ENCODE measurements around the gene PI3. TPM values are rescaled to one million over a fixed set of nuclear protein-coding genes. Genes with fewer than 3 reads are reported as not detected.

The PI3 gene
- total RNA-seq, 2 experiments from 2014 or later = not detected

DNA sequence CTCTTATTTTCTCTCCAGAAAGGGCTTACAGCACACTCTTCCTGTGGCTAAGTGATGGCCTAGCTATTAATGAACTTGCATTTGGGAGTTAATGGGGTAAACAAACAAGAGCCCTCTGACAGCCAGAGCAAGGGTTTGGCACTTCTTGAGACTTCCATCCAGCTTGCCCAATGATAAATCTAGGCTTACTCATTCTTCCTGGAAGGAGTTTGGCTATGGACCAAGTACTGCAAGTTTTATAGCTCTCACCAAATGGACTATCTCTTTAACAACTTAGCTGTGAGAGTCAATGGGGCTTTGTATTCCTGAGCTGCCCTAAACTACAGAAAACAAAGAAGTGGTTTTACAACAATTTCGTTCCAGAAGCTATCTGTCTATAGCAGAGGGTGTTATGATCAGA lies 16.7 kb upstream of the PI3 start:
- Mint-ChIP-seq H3K27me3 (peaks cover 25% of the 10 kb centered on the region), H3K4me1 (no peaks in the 10 kb centered on the region), H3K9me3 (peaks cover 4% of the 10 kb centered on the region), H3K4me3 (no peak overlapping the region), H3K36me3 (no peaks in the 10 kb centered on the region), H3K27ac (no peak overlapping the region)
- DNase-seq (no peak), ATAC-seq (ENCODE audit: low read depth) (no peak)
- POLR2A ChIA-PET = no interaction called here

DNA sequence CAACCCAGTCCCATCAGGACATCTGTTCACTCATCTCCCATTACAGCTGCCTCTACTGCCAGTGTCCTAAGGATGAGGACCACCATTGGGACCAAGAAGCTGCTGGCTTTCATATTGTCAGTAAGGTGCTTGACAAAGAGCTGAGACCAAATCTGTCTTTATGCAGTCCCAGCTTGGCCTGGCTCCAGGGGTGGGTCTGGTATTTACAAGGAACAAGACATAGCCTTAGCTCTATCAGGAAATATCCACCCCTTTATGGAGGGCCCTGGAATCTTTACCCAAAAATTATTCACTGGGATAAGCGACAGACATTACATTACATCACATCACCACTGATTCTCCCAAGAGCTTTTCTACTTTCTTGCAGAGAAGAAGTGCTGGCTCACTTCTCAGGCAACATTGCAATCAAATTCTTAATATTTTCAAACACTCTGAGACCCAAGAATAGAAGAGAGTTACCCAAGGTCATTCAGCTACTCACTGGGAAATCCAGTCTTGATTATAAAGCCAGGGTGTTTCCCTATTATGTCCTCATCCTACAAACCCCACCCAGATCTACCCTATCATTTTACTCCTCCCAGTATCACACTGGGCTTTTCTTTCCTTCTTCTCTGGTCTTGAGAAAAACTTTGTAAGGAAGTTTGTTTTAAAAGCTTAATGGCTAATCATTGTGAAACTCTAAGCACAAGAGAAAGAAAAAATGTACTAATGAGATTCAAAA lies 11.5 kb upstream of the PI3 start:
- Mint-ChIP-seq H3K9me3 (peaks cover 14% of the 10 kb centered on the region), H3K27ac (no peak overlapping the region), H3K36me3 (no peaks in the 10 kb centered on the region), H3K4me3 (no peak overlapping the region), H3K27me3 (peaks cover 44% of the 10 kb centered on the region), H3K4me1 (no peaks in the 10 kb centered on the region)
- POLR2A ChIA-PET = no interaction called here
- no peak for DNase-seq
- no peak for ATAC-seq (ENCODE audit: low read depth)

DNA sequence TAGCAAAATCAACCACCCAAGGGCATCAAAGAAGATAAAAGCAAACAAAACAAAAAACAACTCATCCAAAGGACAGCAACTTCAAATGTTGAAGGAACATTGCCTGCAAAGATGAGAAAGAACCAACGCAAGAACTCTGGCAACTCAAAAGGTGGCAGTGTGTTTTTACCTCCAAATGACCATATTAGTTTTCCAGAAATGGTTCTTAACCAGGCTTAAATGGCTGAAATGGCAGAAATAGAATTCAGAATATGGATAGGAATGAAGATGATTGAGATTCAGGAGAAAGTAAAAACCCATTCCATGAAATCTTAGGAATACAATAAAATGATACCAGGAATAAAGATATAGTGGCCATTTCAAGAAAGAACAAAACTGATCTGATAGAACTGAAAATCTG lies 9.8 kb upstream of the PI3 start:
- Mint-ChIP-seq H3K36me3 (no peaks in the 10 kb centered on the region), H3K4me1 (no peaks in the 10 kb centered on the region), H3K9me3 (peaks cover 11% of the 10 kb centered on the region), H3K27me3 (peaks cover 41% of the 10 kb centered on the region), H3K4me3 (no peak overlapping the region), H3K27ac (no peak overlapping the region)
- ATAC-seq (ENCODE audit: low read depth) (no peak), DNase-seq (no peak)
- POLR2A ChIA-PET = no interaction called here

DNA sequence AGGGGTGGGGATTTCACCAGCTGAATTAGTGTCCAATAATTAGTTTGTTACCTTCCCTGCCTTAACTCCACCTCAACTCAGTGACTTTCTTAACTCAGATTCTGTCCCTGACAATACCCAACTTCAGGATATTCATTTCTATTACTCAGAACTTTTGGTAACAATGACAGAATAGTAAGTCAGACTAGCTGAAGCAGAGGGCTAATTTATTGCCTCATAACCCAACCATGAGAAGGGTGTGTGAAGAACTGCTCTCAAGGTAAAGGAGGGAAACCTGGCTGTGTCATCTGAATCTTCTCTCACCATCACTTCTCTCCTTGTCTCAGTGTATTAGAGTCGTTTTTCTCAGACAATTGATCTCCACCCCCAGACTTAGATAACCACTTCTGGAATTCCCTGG lies 1.2 kb upstream of the PI3 start:
- POLR2A ChIA-PET = interaction anchor here (0.6 kb wide), 1 partner anchor 284 kb away, joined by 5 read pairs; no protein-coding TSS in a partner anchor
- Mint-ChIP-seq H3K36me3 (no peaks in the 10 kb centered on the region), H3K4me1 (no peaks in the 10 kb centered on the region), H3K4me3 (no peak overlapping the region), H3K27ac (no peak overlapping the region), H3K9me3 (no peaks in the 10 kb centered on the region), H3K27me3 (peaks cover 30% of the 10 kb centered on the region)
- no peak for ATAC-seq (ENCODE audit: low read depth)
- DNase-seq = no peak

DNA sequence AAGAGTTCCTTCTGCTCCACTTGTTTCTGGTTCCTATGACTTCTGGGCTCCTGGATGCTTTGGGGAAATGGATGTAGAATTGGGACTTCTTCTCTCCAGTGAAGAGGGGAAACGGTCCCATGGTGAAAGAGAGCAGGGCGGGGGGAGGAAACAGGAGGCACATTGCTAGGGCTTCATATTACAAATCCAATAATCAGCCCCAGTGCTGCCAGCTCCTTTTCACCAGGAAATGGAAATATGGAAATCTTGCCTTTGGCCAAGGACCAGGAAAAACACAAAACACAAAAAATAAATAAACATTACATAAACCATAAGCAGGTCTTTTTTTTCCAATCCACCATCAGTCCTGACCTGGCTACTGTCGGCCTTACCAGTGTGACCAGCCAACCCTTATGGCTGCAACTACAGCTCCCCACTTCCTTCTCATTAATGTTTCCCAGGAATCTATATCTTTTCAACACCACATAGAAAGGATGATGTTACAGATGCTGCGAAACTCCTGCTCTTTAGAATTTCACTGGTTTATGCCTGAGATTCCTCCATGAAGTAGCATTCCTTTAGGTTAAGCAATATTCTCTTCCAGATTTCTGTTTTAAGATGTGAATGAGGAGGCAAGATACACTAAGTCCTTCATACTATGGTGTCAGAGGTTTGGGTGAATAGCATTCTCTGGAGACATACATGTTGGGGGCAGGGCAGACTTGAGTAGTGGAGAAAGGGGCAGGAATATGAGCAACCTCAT lies 2.0 kb downstream of the PI3 start:
- POLR2A ChIA-PET = no interaction called here

DNA sequence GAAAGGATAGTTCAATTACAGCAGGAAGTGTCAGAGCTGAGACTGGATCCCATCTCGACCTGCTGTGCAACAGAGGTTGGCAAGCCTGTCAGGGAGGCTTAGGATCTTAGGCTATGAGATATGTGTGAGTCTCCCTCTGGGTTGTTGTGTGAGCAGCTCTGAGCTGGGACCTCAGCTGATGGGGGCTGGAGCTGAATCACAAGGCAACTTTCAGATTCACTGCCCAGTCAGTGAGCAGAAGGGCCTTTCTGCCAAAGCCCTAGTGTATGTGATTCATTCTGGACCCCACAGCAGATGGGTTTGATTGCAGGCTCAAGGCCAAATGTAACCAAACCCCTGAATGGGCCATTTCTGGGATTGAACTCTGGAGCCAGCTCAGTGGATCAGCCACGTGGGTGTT lies 4.5 kb downstream of the PI3 start:
- H3K4me1 Mint-ChIP-seq = peaks cover 6% of the 10 kb centered on the region
- no peak overlapping the region for H3K4me3 Mint-ChIP-seq
- ATAC-seq (ENCODE audit: low read depth) (no peak), DNase-seq (no peak)
- POLR2A ChIA-PET = no interaction called here
- H3K27me3 Mint-ChIP-seq = peaks cover 5% of the 10 kb centered on the region
- no peaks in the 10 kb centered on the region for H3K9me3 Mint-ChIP-seq
- H3K36me3 Mint-ChIP-seq = no peaks in the 10 kb centered on the region
- H3K27ac Mint-ChIP-seq = no peak overlapping the region

More for the DNA sequence above, 2.0 kb downstream of the PI3 start:
- Mint-ChIP-seq H3K27ac (no peak overlapping the region), H3K27me3 (peaks cover 12% of the 10 kb centered on the region), H3K9me3 (no peaks in the 10 kb centered on the region), H3K4me1 (peaks cover 6% of the 10 kb centered on the region), H3K4me3 (no peak overlapping the region), H3K36me3 (no peaks in the 10 kb centered on the region)
- DNase-seq = no peak
- no peak for ATAC-seq (ENCODE audit: low read depth)

DNA sequence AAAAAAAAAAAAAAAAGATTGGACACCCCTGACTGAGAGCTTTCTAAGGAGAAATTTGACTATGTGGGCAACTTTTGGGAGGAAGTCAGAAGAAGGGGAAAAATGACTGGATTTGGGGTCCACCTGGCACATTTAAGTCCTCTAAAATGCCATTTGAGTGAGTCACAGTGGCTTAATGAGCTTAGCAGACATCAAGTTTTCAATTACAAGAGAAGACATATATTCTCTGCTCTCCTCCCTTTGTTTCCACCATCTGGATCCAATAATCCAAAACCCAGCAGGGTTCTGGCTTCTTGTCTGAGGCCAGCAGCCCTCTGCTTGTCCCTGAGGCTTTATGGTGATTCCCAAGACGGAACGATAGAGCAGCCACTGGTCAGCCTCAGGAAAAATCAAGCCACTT lies 6.9 kb downstream of the PI3 start:
- no peaks in the 10 kb centered on the region for H3K36me3 Mint-ChIP-seq
- peaks cover 3% of the 10 kb centered on the region for H3K27me3 Mint-ChIP-seq
- no peak overlapping the region for H3K4me3 Mint-ChIP-seq
- ATAC-seq (ENCODE audit: low read depth) = no peak
- no peaks in the 10 kb centered on the region for H3K9me3 Mint-ChIP-seq
- POLR2A ChIA-PET = interaction anchor here (0.6 kb wide), 1 partner anchor 24 kb away, joined by 3 read pairs; no protein-coding TSS in a partner anchor
- H3K27ac Mint-ChIP-seq = no peak overlapping the region
- no peak for DNase-seq
- peaks cover 6% of the 10 kb centered on the region for H3K4me1 Mint-ChIP-seq

DNA sequence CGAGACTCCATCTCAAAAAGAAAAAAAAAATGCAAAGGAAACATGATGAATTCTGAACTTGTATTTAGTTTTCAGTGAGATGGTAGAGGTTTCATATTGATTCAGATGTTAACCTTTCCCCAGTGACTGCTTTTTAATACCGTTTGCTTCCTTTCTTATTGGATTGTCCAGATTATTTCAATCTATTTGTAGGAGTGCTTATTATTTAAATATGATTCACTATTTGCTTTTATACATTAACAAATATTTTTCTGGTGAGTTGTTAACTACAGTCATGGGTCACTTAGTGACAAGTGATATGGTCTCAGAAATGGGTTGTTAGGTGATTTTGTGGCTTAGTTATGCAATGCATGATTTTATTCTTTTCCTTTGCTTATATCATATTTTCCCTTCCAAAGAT lies 8.4 kb downstream of the PI3 start:
- no peak for DNase-seq
- POLR2A ChIA-PET = no interaction called here
- Mint-ChIP-seq H3K27ac (no peak overlapping the region), H3K36me3 (no peaks in the 10 kb centered on the region), H3K9me3 (no peaks in the 10 kb centered on the region), H3K4me3 (no peak overlapping the region), H3K4me1 (peaks cover 6% of the 10 kb centered on the region), H3K27me3 (peaks cover 10% of the 10 kb centered on the region)
- ATAC-seq (ENCODE audit: low read depth) = no peak

DNA sequence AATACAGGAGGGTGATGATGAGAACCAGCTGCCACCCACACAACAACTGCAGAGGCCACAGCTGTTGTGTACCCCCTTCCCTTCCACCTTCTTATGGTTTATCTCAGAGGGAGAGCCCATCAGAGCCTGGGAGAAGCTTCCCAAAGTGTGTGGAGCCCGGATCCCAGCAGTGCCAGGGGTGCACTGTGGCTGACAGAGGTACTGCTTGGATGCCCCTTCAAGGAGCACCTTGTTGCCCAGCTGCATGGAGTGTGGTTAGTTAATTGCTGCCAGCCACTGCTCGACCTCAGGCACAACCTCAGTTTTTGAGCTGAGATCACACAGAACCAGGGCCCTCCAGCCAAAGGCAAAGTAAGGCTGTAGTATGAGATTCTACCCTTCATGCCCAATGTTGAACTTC lies 13.0 kb downstream of the PI3 start:
- peaks cover 12% of the 10 kb centered on the region for H3K27me3 Mint-ChIP-seq
- H3K9me3 Mint-ChIP-seq = no peaks in the 10 kb centered on the region

DNA sequence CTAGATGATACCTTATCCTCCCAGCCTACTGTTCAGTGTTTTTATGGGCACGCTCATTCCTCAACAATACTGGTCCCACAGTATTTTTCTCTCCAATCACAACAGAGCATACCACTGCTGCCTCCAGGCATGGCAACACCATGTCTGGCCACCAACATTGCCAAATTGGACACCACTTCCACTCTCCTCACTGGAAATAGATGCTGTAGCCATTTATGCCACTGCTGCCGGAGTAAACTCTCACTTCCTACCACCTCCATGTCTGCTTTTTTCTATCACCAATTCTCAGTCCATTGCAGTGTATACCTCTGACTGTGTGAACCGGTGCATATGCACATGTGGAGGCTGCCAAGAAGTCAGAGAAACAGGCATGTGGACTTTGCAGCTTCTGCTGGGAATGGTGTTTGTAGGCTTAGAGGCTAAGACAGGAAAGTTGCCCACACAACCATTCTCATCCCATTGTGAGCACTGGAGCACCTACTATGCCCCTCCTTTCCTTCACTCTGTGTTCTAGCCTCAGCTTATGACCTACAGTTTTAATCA lies 14.4 kb downstream of the PI3 start:
- POLR2A ChIA-PET = no interaction called here
- Mint-ChIP-seq H3K27me3 (peaks cover 18% of the 10 kb centered on the region), H3K36me3 (no peaks in the 10 kb centered on the region), H3K4me3 (no peak overlapping the region), H3K9me3 (no peaks in the 10 kb centered on the region), H3K27ac (no peak overlapping the region), H3K4me1 (no peaks in the 10 kb centered on the region)
- DNase-seq (no peak), ATAC-seq (ENCODE audit: low read depth) (no peak)

More for the DNA sequence above, 13.0 kb downstream of the PI3 start:
- no peak for ATAC-seq (ENCODE audit: low read depth)
- Mint-ChIP-seq H3K27ac (no peak overlapping the region), H3K36me3 (no peaks in the 10 kb centered on the region), H3K4me3 (no peak overlapping the region), H3K4me1 (no peaks in the 10 kb centered on the region)
- DNase-seq = no peak
- POLR2A ChIA-PET = no interaction called here

DNA sequence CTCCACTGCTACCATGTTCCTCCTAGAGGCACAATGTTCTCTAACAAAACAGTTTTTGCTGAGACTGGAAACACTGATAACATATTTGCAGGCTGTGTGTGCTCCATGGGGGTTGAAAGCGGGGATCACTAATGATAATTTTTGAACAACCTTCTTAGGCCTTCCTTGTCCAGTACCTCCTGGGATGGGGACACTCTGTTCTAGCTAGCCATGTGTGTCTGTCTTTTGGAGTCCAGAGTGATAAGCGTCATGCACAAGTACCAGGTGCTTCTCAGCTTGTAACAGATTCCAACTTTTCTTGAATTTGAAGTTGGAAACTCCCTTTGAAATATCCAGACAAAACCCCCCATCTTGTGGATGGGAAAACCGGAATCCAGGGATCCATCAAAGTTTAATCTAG lies 15.2 kb downstream of the PI3 start:
- H3K27me3 Mint-ChIP-seq = peaks cover 20% of the 10 kb centered on the region
- POLR2A ChIA-PET = no interaction called here
- DNase-seq (no peak), ATAC-seq (ENCODE audit: low read depth) (no peak)
- no peaks in the 10 kb centered on the region for H3K4me1 Mint-ChIP-seq
- H3K4me3 Mint-ChIP-seq = no peak overlapping the region
- no peak overlapping the region for H3K27ac Mint-ChIP-seq
- no peaks in the 10 kb centered on the region for H3K9me3 Mint-ChIP-seq
- no peaks in the 10 kb centered on the region for H3K36me3 Mint-ChIP-seq

DNA sequence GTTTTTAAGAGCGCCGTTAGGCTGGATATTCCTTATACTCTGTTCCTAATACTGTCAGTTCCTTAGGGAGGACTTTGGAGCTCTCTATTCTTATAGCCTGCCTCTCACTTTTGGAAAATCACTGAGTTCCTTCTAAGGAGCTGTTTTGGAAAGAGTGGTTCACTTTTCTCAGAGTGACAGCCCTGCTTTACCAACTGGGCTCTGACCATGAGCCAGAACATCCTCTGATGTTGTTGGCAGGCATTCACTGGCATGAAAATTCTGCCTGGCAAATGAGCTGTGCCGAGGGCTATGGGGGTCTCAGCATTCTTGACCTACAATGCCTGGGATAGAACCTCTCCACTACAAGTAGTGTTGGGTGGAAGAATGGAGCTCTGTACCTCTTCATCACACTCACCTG lies 17.2 kb downstream of the PI3 start:
- Mint-ChIP-seq H3K9me3 (no peaks in the 10 kb centered on the region), H3K4me1 (no peaks in the 10 kb centered on the region), H3K27me3 (peaks cover 16% of the 10 kb centered on the region), H3K4me3 (no peak overlapping the region), H3K27ac (no peak overlapping the region), H3K36me3 (no peaks in the 10 kb centered on the region)
- POLR2A ChIA-PET = no interaction called here
- ATAC-seq (ENCODE audit: low read depth) = no peak
- no peak for DNase-seq

DNA sequence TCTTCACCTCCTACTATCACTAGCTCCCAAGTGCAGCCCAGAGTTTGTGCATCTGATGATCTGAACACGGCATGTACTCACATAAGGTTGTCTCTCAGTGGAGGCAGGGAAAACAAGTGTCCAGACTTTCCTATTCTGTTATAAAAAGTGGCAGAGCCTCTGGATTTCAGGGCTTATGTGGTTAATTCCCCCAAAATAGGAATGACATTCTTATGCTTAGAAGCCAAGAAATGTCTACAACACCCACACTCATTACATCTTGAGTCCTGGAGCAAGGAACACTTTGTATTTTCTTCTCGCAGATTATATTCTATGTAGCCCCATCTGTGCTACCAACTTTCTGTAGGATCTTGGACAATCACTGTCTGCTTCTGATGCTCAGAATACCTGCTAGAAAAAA lies 18.6 kb downstream of the PI3 start:
- no peak for ATAC-seq (ENCODE audit: low read depth)
- Mint-ChIP-seq H3K27ac (no peak overlapping the region), H3K36me3 (no peaks in the 10 kb centered on the region), H3K4me3 (no peak overlapping the region), H3K4me1 (no peaks in the 10 kb centered on the region), H3K9me3 (no peaks in the 10 kb centered on the region), H3K27me3 (peaks cover 19% of the 10 kb centered on the region)
- POLR2A ChIA-PET = no interaction called here
- no peak for DNase-seq

DNA sequence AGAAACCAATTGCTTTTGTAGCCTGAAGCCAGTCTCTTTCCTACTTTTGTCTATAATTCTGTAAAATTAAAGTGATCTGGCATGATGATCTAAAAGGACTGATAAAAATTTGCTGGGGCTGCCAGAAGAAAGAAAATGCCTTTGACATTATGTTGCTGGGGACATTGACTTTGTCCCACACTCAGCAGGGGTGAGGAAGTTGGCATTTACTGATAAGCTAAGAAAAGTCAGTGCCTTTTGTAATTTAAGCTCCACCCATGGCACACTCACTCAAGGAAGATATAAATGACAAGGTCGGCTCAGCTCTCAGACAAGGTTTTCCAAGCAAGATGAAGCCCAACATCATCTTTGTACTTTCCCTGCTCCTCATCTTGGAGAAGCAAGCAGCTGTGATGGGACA lies 32.0 kb downstream of the PI3 start, which contains the start of gene SEMG1:
Gene SEMG1, plus strand, starts transcription at position 309 of the 400 bp plus-strand sequence. Its CDS starts 21 bp downstream, at position 330.
- ATAC-seq (ENCODE audit: low read depth) (no peak), DNase-seq (no peak)
- H3K27me3 Mint-ChIP-seq = peaks cover 26% of the 10 kb centered on the region
- POLR2A ChIA-PET = no interaction called here
- H3K9me3 Mint-ChIP-seq = no peaks in the 10 kb centered on the region
- no peak within 1 kb of the TSS for H3K27ac Mint-ChIP-seq
- no peaks in the 10 kb centered on the region for H3K36me3 Mint-ChIP-seq
- no peak within 1 kb of the TSS for H3K4me3 Mint-ChIP-seq
- H3K4me1 Mint-ChIP-seq = no peaks in the 10 kb centered on the region

Data from activated naive CD8-positive, alpha-beta T cell treated with anti-CD3 and anti-CD28 coated beads, Interleukin-2, amount 10 ng/mL, durations not matched to agents 7 days and 5 days (primary cell).